ENCODE results near the gene WDR88. TPM values are rescaled to one million over a fixed set of nuclear protein-coding genes. Genes with fewer than 3 reads are reported as not detected.
"Not testable (repeated sequence)": the region's sequence is repeated elsewhere in the genome, so short reads cannot be mapped to it uniquely, and the experiment has no call there.

WDR88 gene
- total RNA-seq, 1 experiment from 2014 or later: 0.28 TPM

DNA sequence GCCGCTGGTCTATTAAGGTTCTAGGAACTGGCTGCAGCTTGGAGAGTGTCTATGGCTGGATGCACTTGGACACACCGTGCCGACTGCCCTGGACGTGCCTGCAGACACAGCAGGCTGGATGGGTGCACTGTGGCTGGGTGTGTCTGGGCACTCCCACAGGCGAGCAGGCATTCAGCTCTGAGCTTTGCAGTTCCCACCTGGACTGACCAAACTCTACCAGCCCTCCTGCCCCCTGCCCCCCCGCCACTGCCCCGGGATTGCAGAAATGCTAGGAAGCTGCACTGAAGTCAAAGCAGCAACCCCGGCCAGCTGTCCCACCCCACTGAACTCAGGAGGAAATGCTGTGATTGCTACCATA is 55.2 kb downstream of the WDR88 start:
- no peaks in the 10 kb centered on the region for H3K36me3 Mint-ChIP-seq
- ChIA-PET CTCF (interaction anchor here (0.9 to 2.5 kb wide), 9 partner anchors 10 to 855 kb away, joined by 3 to 17 read pairs (median 4); no protein-coding TSS in a partner anchor), POLR2A (no interaction called here)
- H3K27me3 Mint-ChIP-seq (ENCODE audit: low read depth): peaks cover 14% of the 10 kb centered on the region
- peak; percentile 12; the same call in 1 of the 2 replicates for ATAC-seq
- peaks cover 15% of the 10 kb centered on the region for H3K4me1 Mint-ChIP-seq
- no peak overlapping the region for H3K27ac Mint-ChIP-seq
- peak overlapping the region; percentile 47 for H3K4me3 Mint-ChIP-seq
- DNase-seq (ENCODE audit: low spot score): peak; percentile 17
- H3K9me3 Mint-ChIP-seq: no peaks in the 10 kb centered on the region
- TF ChIP-seq, protein P1, sequence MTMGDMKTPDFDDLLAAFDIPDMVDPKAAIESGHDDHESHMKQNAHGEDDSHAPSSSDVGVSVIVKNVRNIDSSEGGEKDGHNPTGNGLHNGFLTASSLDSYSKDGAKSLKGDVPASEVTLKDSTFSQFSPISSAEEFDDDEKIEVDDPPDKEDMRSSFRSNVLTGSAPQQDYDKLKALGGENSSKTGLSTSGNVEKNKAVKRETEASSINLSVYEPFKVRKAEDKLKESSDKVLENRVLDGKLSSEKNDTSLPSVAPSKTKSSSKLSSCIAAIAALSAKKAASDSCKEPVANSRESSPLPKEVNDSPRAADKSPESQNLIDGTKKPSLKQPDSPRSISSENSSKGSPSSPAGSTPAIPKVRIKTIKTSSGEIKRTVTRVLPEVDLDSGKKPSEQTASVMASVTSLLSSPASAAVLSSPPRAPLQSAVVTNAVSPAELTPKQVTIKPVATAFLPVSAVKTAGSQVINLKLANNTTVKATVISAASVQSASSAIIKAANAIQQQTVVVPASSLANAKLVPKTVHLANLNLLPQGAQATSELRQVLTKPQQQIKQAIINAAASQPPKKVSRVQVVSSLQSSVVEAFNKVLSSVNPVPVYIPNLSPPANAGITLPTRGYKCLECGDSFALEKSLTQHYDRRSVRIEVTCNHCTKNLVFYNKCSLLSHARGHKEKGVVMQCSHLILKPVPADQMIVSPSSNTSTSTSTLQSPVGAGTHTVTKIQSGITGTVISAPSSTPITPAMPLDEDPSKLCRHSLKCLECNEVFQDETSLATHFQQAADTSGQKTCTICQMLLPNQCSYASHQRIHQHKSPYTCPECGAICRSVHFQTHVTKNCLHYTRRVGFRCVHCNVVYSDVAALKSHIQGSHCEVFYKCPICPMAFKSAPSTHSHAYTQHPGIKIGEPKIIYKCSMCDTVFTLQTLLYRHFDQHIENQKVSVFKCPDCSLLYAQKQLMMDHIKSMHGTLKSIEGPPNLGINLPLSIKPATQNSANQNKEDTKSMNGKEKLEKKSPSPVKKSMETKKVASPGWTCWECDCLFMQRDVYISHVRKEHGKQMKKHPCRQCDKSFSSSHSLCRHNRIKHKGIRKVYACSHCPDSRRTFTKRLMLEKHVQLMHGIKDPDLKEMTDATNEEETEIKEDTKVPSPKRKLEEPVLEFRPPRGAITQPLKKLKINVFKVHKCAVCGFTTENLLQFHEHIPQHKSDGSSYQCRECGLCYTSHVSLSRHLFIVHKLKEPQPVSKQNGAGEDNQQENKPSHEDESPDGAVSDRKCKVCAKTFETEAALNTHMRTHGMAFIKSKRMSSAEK (CRISPR knock-in tag; IDR thresholded peaks at IDR 0.05; ENCODE audit: borderline replicate concordance): no peak
- TF ChIP-seq IRF2 (CRISPR knock-in tag; IDR thresholded peaks at IDR 0.05; ENCODE audit: borderline replicate concordance, low read depth): no peak
- TF ChIP-seq, protein P2, sequence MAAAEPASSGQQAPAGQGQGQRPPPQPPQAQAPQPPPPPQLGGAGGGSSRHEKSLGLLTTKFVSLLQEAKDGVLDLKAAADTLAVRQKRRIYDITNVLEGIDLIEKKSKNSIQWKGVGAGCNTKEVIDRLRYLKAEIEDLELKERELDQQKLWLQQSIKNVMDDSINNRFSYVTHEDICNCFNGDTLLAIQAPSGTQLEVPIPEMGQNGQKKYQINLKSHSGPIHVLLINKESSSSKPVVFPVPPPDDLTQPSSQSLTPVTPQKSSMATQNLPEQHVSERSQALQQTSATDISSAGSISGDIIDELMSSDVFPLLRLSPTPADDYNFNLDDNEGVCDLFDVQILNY (CRISPR knock-in tag; IDR thresholded peaks at IDR 0.05): no peak
- TF ChIP-seq, protein P3, sequence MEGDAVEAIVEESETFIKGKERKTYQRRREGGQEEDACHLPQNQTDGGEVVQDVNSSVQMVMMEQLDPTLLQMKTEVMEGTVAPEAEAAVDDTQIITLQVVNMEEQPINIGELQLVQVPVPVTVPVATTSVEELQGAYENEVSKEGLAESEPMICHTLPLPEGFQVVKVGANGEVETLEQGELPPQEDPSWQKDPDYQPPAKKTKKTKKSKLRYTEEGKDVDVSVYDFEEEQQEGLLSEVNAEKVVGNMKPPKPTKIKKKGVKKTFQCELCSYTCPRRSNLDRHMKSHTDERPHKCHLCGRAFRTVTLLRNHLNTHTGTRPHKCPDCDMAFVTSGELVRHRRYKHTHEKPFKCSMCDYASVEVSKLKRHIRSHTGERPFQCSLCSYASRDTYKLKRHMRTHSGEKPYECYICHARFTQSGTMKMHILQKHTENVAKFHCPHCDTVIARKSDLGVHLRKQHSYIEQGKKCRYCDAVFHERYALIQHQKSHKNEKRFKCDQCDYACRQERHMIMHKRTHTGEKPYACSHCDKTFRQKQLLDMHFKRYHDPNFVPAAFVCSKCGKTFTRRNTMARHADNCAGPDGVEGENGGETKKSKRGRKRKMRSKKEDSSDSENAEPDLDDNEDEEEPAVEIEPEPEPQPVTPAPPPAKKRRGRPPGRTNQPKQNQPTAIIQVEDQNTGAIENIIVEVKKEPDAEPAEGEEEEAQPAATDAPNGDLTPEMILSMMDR (IDR thresholded peaks at IDR 0.05): no peak
- no peak for TF ChIP-seq ELF4 (CRISPR knock-in tag; IDR thresholded peaks at IDR 0.05; ENCODE audit: low read depth)
- TF ChIP-seq, protein P4, sequence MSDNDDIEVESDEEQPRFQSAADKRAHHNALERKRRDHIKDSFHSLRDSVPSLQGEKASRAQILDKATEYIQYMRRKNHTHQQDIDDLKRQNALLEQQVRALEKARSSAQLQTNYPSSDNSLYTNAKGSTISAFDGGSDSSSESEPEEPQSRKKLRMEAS (CRISPR knock-in tag; IDR thresholded peaks at IDR 0.05): no peak
- TF ChIP-seq GRHL2 (CRISPR knock-in tag; IDR thresholded peaks at IDR 0.05; ENCODE audit: insufficient replicate concordance, severe bottlenecking): no peak
- TF ChIP-seq TCF7 (CRISPR knock-in tag; IDR thresholded peaks at IDR 0.05; ENCODE audit: low read depth): no peak
- TF ChIP-seq, protein P5, sequence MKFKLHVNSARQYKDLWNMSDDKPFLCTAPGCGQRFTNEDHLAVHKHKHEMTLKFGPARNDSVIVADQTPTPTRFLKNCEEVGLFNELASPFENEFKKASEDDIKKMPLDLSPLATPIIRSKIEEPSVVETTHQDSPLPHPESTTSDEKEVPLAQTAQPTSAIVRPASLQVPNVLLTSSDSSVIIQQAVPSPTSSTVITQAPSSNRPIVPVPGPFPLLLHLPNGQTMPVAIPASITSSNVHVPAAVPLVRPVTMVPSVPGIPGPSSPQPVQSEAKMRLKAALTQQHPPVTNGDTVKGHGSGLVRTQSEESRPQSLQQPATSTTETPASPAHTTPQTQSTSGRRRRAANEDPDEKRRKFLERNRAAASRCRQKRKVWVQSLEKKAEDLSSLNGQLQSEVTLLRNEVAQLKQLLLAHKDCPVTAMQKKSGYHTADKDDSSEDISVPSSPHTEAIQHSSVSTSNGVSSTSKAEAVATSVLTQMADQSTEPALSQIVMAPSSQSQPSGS (CRISPR knock-in tag; IDR thresholded peaks at IDR 0.05; ENCODE audit: borderline replicate concordance, low read depth): no peak
- no peak for TF ChIP-seq NR1H2 (CRISPR knock-in tag; IDR thresholded peaks at IDR 0.05)
- no peak for TF ChIP-seq FOXP1 (CRISPR knock-in tag; IDR thresholded peaks at IDR 0.05; ENCODE audit: borderline replicate concordance)
- TF ChIP-seq MYBL2 (CRISPR knock-in tag; IDR thresholded peaks at IDR 0.05): no peak
- no peak for TF ChIP-seq NR2C2 (CRISPR knock-in tag; IDR thresholded peaks at IDR 0.05)

DNA sequence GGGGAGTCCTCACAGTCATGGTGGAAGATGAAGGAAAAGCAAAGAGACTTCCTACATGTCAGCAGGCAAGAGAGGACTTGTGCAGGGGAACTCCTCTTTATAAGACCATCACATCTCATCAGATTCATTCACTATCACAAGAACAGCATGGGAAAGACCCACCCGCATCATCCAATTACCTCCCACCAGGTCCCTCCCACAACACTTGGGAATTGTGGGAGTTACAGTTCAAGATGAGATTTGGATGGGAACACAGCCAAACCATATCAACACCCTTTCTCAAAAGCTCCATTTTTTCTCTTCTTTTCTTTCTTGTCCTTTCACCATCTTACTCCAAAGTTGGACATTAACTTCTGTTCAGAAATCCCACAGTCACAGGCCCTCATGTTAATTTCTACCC is 57.5 kb downstream of the WDR88 start:
- Mint-ChIP-seq H3K27ac (no peak overlapping the region), H3K9me3 (no peaks in the 10 kb centered on the region), H3K4me1 (peaks cover 15% of the 10 kb centered on the region), H3K27me3 (ENCODE audit: low read depth) (peaks cover 30% of the 10 kb centered on the region), H3K36me3 (no peaks in the 10 kb centered on the region), H3K4me3 (no peak overlapping the region)
- ATAC-seq: no peak
- ChIA-PET CTCF (interaction anchor here (0.6 kb wide), 1 partner anchor 65 kb away, joined by 3 read pairs; no protein-coding TSS in a partner anchor), POLR2A (no interaction called here)
- DNase-seq (ENCODE audit: low spot score): no peak
- TF ChIP-seq, protein P6, sequence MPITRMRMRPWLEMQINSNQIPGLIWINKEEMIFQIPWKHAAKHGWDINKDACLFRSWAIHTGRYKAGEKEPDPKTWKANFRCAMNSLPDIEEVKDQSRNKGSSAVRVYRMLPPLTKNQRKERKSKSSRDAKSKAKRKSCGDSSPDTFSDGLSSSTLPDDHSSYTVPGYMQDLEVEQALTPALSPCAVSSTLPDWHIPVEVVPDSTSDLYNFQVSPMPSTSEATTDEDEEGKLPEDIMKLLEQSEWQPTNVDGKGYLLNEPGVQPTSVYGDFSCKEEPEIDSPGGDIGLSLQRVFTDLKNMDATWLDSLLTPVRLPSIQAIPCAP (CRISPR knock-in tag; IDR thresholded peaks at IDR 0.05): no peak
- TF ChIP-seq, protein P5 (CRISPR knock-in tag; IDR thresholded peaks at IDR 0.05; ENCODE audit: borderline replicate concordance, low read depth): no peak
- TF ChIP-seq, protein P7, sequence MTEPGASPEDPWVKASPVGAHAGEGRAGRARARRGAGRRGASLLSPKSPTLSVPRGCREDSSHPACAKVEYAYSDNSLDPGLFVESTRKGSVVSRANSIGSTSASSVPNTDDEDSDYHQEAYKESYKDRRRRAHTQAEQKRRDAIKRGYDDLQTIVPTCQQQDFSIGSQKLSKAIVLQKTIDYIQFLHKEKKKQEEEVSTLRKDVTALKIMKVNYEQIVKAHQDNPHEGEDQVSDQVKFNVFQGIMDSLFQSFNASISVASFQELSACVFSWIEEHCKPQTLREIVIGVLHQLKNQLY (CRISPR knock-in tag; IDR thresholded peaks at IDR 0.05): no peak
- TF ChIP-seq ELF4 (CRISPR knock-in tag; IDR thresholded peaks at IDR 0.05; ENCODE audit: low read depth) (no peak), NFYB (CRISPR knock-in tag; conservative IDR thresholded peaks at IDR 0.05; ENCODE audit: low read depth) (no peak)
- TF ChIP-seq, protein P8, sequence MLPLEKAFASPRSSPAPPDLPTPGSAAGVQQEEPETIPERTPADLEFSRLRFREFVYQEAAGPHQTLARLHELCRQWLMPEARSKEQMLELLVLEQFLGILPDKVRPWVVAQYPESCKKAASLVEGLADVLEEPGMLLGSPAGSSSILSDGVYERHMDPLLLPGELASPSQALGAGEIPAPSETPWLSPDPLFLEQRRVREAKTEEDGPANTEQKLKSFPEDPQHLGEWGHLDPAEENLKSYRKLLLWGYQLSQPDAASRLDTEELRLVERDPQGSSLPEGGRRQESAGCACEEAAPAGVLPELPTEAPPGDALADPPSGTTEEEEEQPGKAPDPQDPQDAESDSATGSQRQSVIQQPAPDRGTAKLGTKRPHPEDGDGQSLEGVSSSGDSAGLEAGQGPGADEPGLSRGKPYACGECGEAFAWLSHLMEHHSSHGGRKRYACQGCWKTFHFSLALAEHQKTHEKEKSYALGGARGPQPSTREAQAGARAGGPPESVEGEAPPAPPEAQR (CRISPR knock-in tag; IDR thresholded peaks at IDR 0.05): no peak

DNA sequence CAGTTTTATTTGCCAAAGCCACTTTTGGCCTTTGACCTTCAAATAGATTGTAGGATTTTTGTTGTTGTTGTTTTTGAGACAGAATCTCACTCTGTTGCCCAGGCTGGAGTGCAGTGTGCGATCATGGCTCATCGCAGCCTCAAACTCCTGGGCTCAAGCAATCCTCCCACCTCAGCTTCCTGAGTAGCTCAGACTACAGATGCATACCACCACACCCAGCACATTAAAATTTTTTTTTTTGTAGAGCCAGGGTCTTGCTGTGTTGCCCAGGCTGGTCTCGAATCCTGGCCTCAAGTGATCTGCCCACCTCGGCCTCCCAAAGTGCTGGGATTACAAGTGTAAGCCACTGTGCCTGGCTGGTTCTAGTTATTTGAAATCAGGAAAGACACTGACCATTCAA is 59.2 kb downstream of the WDR88 start:
- H3K36me3 Mint-ChIP-seq; POLR2A ChIA-PET; ATAC-seq; H3K9me3 Mint-ChIP-seq; H3K27ac Mint-ChIP-seq; DNase-seq (ENCODE audit: low spot score); H3K4me3 Mint-ChIP-seq: not testable (repeated sequence)
- Mint-ChIP-seq H3K27me3 (ENCODE audit: low read depth) (peaks cover 30% of the 10 kb centered on the region), H3K4me1 (peaks cover 14% of the 10 kb centered on the region)
- CTCF ChIA-PET: interaction anchor here (0.8 to 1.4 kb wide), 10 partner anchors 10 to 217 kb away, joined by 3 to 19 read pairs (median 4); partner anchors contain the start of gene SLC7A10

Data from WTC11 (cell line).